NB4 (cell line): ENCODE measurements around the gene RAB3IL1.

ENCODE experiments used
- DNase-seq: peaks from one replicate; pipeline ENCODE4 v3.0.0; 2010; ENCODE audit warnings: low read depth
- H3K4me3 ChIP-seq: one replicate; pipeline ENCODE4 v1.5.1; 2011; ENCODE audit warnings: mild to moderate bottlenecking, low read depth, low read length, moderate library complexity
- CTCF ChIP-seq: IDR thresholded peaks from one replicate; pipeline ENCODE4 v1.5.1; 2012; ENCODE audit warnings: low read depth, low read length
- MAX ChIP-seq: IDR thresholded peaks from 2 replicates; pipeline ENCODE4 v1.6.1; 2011; ENCODE audit warnings: low read depth, low read length
- MYC ChIP-seq: IDR thresholded peaks from 2 replicates; pipeline ENCODE4 v1.6.1; 2011; ENCODE audit warnings: low read depth, low read length
- POLR2A ChIP-seq: IDR thresholded peaks from 2 replicates; pipeline ENCODE4 v1.6.1; 2011; ENCODE audit warnings: mild to moderate bottlenecking; ENCODE audit not compliant: insufficient read length; ENCODE audit errors: extremely low read depth

RAB3IL1 gene

DNA sequence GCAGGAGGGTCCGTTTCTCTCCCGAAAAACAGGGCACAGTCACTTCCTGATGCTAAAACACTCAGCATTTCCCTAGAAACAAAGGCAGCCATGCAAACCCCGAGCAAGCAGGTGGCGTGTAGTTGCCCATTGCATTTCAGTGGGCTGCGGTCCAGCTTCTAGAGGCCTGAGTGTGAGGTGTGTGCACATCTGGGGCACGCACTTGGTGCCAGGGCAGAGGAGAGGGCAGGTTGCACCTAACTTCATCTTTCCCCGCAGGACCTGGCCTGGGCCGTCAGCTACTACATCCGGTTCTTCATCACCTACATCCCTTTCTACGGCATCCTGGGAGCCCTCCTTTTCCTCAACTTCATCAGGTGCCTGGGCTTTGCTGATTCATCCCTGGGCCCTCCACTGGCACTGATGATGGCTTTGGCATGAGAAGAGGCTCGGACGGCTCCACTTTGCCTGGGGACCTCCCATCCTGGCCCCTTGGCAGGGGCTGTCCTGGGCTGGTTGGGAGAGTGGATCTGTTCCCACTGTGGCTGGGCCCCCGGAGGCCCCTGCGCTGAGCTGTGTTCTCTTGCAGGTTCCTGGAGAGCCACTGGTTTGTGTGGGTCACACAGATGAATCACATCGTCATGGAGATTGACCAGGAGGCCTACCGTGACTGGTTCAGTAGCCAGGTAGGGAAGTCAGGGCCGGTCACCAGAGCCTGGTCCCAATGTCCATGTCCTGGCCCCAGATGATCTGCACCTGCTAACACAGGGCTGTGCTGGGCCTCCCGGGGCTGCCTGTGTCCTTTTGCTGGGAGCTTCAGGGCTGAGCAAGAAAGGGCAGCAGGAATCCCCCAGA is 54.4 kb downstream of the RAB3IL1 start:
- no peak overlapping the region for H3K4me3 ChIP-seq
- no peak for DNase-seq
- no peak for TF ChIP-seq MYC
- TF ChIP-seq POLR2A, result no peak
- no peak for TF ChIP-seq MAX
- no peak for TF ChIP-seq CTCF

DNA sequence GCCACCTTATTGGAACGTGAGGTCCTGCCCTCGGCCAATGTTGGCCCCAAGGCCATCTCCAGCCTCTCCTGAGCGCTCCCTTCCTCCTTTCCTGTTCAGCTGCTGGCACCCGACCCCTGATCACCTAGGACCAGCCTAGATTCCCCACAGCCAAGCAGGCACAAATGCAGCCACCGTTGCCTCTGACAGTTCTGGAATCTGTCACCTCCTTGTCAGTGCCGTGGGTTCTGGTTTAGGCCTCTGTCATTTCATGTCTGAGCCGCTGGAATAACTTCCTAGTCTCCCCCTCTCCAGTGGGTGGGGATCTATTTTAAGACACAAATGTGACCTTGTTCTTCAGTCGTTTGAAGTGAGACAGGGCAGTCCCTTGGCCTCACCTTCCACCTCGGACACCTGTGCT is 55.7 kb downstream of the RAB3IL1 start:
- TF ChIP-seq CTCF (no peak), MAX (no peak), MYC (no peak), POLR2A (no peak)

GRCh38 chr11:61860054-61860903 is 57.1 kb downstream of the RAB3IL1 start:
- no peak for DNase-seq
- no peak overlapping the region for H3K4me3 ChIP-seq
- no peak for TF ChIP-seq MAX
- no peak for TF ChIP-seq POLR2A
- TF ChIP-seq CTCF, result no peak
- no peak for TF ChIP-seq MYC

More for the DNA sequence above, 55.7 kb downstream of the RAB3IL1 start:
- DNase-seq, result no peak
- H3K4me3 ChIP-seq, result no peak overlapping the region

DNA sequence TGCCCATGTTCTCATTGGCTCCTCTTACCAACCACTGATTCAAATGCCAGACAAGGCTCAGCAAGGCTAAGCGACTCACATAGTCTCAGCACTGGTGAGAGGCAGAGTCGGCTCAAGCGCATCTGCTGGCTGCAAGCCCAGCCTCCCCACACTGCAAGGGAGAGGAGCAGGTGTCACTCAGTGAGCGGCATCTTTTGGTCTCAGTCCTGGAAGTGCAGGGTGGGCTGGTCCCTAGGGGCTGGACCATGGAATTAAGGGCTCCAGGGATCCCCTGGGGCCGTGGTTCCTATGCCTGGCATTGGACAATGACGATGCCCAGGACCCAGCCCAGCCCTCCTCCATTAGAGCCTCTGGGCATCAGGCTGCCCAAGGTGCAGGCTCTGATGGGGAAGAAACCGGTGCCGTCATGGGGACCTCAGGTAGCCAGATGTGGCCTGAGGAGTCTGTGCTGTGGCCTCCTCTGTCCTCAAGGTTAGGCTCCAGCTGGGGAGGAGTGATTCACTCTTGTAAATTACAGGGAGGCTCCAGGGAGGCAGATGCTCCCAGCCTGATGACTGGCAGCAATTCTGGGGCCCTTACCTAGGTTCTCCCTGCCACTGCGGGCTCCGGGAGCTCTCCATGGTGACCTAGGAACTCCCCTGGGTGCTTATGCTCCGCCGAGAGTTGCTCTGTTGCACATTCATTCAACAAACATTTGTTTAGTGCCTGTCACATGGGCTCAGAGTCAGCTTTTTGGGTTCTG is 61.3 kb downstream of the RAB3IL1 start:
- TF ChIP-seq MAX, result no peak
- TF ChIP-seq MYC, result no peak
- TF ChIP-seq POLR2A, result no peak
- TF ChIP-seq CTCF, result no peak
- no peak overlapping the region for H3K4me3 ChIP-seq
- DNase-seq, result no peak

DNA sequence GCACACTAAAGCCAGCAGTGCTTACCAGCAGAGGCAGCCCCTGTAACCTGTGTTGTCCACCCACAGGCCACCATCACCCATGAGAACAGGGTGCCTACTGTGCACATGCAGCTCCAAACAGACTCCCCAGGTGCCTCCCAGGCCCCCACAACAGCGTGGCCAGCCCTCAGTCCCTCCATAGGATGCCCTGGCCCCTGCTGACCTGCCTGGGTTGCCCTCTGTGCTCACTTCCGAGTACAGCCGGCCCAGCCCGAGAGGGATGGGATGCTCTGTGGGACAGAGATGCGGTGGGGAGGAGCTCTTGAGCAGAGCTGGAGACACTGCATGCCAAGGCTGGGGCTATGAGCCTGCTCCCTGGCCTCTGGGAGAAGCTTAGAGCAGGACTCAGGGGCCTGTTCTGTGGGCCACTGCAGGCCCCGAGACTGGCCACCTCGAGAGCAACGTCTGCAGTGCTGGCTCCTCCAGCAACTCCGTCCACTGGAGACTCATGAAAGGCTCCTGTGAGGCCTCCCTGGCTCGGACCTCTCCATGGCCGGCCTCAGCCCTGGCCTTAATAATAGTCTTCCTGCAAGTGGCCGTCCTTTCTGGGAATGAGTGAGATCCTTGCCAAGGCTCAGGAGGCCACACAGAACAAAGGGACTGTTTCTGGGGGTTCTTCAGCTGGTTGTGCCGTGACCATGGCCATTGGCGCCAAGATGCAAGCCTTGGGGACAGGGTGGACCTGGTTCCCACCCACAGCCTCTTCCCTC is 62.2 kb downstream of the RAB3IL1 start:
- no peak for DNase-seq

More for the DNA sequence above, 62.2 kb downstream of the RAB3IL1 start:
- TF ChIP-seq MAX (no peak), POLR2A (no peak), CTCF (no peak), MYC (no peak)
- no peak overlapping the region for H3K4me3 ChIP-seq
